Tracheal epithelial cell (primary cell): ENCODE data around the gene NCAM1. TPM values are rescaled to one million over a fixed set of nuclear protein-coding genes. Genes with fewer than 3 reads are reported as not detected.

Source experiments
- total RNA-seq: library from RNA; depleted of rRNA; stranded (reverse); fragments of >200 nt; gene quantifications from 2 replicates; pipeline ENCODE4 v1.2.1, GENCODE V29; 2014

Gene NCAM1
- total RNA-seq = 0.24 TPM in 1 of 2 replicates, not detected in the other

GRCh38 chr11:112961146-112961668 is at the start of gene NCAM1:
Gene NCAM1, plus strand, starts transcription at chr11:112961420.

DNA sequence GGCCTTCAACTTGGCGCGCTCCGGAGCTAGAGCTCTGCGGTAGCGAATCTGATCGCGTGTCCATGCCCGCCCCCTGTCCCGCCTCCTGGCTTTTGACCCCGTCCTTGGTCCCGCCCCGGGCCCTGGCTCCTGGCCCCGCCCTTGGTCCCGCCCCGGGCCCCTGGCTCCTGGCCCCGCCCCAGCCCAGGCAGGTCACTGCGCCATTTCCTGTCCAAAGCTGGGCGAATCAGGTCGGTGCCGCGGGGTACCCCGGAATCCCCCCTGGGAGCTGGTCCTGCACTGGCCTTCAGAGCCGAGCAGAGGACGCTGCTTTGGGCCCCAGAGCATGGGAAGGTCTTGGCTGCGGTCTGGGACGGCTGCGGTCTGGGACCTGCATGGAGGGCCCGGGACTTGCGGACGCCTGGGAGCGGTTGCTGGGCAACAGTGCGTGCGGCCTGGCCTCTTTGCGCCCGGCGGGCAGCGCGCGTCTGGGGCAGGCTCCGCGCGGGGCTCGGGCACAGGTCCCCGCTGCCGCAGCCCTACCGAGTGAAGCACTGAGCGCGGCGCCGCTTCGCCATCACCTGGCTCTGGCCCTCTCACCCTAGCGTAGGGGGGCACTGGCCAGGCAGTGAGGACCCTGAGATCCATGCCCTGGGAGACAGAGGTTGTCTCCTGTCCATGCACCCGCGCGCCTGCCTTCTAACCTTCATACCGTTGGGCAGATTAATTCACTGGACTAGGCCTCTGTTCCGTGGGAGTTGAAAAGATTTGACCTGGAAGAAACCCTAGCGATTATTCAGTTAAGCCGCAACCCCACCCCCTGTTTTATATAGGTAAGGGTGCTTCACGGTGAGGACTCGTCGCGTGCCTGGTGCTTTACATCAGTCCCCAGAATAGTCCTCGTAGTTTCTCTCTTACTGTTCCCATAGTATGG is 353.4 kb downstream of the NCAM1 start, which contains the start of gene TTC12:
Gene TTC12, plus strand, starts transcription at position 195 of the 913 bp plus-strand sequence. CDS start 1,675 bp downstream, outside the sequence.

